Skeletal muscle tissue (tissue), 4 donors: Measurements from ENCODE around the gene EFNA5. TPM values are rescaled to one million over a fixed set of nuclear protein-coding genes. Genes with fewer than 3 reads are reported as not detected.
"Not testable (repeated sequence)": the region's sequence is repeated elsewhere in the genome, so short reads cannot be mapped to it uniquely, and the experiment has no call there.

Experiments used
- H3K27ac ChIP-seq: one replicate; pipeline ENCODE4 v1.7.0; 2013; ENCODE audit warnings: mild to moderate bottlenecking, low read depth, low read length, inconsistent platforms
- H3K27me3 ChIP-seq, 3 donors: one replicate each; pipeline ENCODE4 v1.7.0; 2013; ENCODE audit warnings: low read length in 3 of 3; ENCODE audit not compliant: control insufficient read depth in 3 of 3, insufficient read depth in 3 of 3
- H3K36me3 ChIP-seq, 3 donors: one replicate each; pipeline ENCODE4 v1.7.0; 2013; ENCODE audit warnings: low read length in 3 of 3; ENCODE audit not compliant: control insufficient read depth in 3 of 3, insufficient read depth in 3 of 3
- H3K4me1 ChIP-seq, 3 donors: one replicate each; pipeline ENCODE4 v1.7.0; 2013; ENCODE audit warnings: low read length in 3 of 3, mild to moderate bottlenecking in 3 of 3; ENCODE audit not compliant: control insufficient read depth in 3 of 3, insufficient read depth in 3 of 3
- H3K4me3 ChIP-seq, 3 donors: one replicate each; pipeline ENCODE4 v1.7.0; 2013; ENCODE audit warnings: low read length in 3 of 3
- H3K9ac ChIP-seq, 3 donors: one replicate each; pipeline ENCODE4 v1.7.0; 2013; ENCODE audit warnings: low read length in 3 of 3, mild to moderate bottlenecking in 3 of 3, moderate library complexity in 2 of 3, low read depth in 1 of 3
- H3K9me3 ChIP-seq, 3 donors: one replicate each; pipeline ENCODE4 v1.7.0; 2013; ENCODE audit warnings: low read length in 3 of 3; ENCODE audit not compliant: control insufficient read depth in 3 of 3
- total RNA-seq: library from RNA; depleted of rRNA; stranded (reverse); fragments of >200 nt; gene quantifications from one replicate; pipeline ENCODE4 v1.2.3, GENCODE V29; 2014
- donor health status: Osteomylitis.

EFNA5 gene
- total RNA-seq, 1 donor from 2014 or later = 8.4 TPM

- no peak overlapping the region for H3K27ac ChIP-seq
- no peak overlapping the region for H3K9ac ChIP-seq
- no peaks in the 10 kb centered on the region for H3K27me3 ChIP-seq
- H3K36me3 ChIP-seq = no peaks in the 10 kb centered on the region
- no peaks in the 10 kb centered on the region for H3K4me1 ChIP-seq
- peaks cover 0 to 5% (median 0%) of the 10 kb centered on the region in 3 donors for H3K9me3 ChIP-seq
- H3K4me3 ChIP-seq = no peak overlapping the region
Observed at GRCh38 chr5:107435061-107435460, 235.7 kb downstream of the EFNA5 start.

DNA sequence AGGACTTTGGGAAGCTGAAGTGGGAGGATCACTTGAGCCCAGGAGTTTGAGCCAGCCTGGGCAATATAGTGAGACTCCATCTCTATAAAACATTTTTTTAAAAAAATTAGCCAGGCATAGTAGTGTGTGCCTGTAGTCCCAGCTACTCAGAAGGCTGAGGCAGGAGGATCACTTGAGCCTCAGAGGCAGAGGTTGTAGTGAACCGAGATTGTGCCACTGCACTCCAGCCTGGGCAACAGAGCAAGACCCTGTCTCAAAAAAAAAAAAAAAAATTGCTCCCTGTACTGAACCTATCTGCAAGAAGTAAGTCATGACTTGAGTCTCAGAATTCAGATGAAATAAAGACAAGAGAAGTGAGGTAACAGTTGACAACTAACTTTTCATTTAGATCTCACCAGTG lies 237.1 kb downstream of the EFNA5 start:
- H3K4me3 ChIP-seq, H3K9me3 ChIP-seq, H3K36me3 ChIP-seq, H3K4me1 ChIP-seq, H3K27me3 ChIP-seq, H3K9ac ChIP-seq, H3K27ac ChIP-seq: not testable (repeated sequence)

- Histone ChIP-seq H3K4me1 (no peaks in the 10 kb centered on the region), H3K9ac (no peak overlapping the region), H3K36me3 (no peaks in the 10 kb centered on the region), H3K27me3 (no peaks in the 10 kb centered on the region), H3K27ac (no peak overlapping the region), H3K9me3 (no peaks in the 10 kb centered on the region), H3K4me3 (no peak overlapping the region)
Observed at GRCh38 chr5:107431998-107432397, 238.7 kb downstream of the EFNA5 start.

- H3K9me3 ChIP-seq = no peaks in the 10 kb centered on the region
- H3K36me3 ChIP-seq = no peaks in the 10 kb centered on the region
- H3K27ac ChIP-seq = no peak overlapping the region
- H3K4me3 ChIP-seq = no peak overlapping the region
- H3K4me1 ChIP-seq = no peaks in the 10 kb centered on the region
- H3K9ac ChIP-seq = no peak overlapping the region
- no peaks in the 10 kb centered on the region for H3K27me3 ChIP-seq
Observed at GRCh38 chr5:107431536-107431935, 239.2 kb downstream of the EFNA5 start.

GRCh38 chr5:107430071-107430625 lies 240.6 kb downstream of the EFNA5 start:
- no peak overlapping the region for H3K27ac ChIP-seq

DNA sequence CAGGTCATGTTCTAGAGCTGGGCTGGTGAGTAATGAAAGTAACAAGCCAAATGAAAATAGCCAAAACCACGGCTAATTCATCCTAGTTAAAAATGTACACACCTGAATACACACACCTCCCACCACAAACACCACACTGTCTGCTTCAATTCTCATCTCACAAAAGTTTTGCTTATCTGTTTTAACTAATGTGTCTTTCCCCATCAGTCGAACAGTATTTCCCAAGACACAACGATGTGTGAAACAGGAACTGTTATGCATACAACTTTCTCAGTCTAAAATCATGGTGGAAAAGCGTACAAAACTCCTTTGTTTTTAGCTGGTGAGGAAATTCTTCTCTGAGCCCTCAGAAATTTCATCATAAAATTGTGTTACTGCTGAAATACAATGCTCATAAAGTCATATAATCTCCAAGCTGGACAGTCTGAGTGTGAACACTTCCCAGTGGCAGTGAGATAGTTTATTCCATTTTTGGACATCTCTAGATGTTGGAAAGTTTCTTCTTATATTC lies 242.4 kb downstream of the EFNA5 start:
- Histone ChIP-seq H3K36me3 (no peaks in the 10 kb centered on the region), H3K4me3 (no peak overlapping the region), H3K27me3 (no peaks in the 10 kb centered on the region), H3K9me3 (no peaks in the 10 kb centered on the region), H3K4me1 (no peaks in the 10 kb centered on the region), H3K27ac (no peak overlapping the region), H3K9ac (no peak overlapping the region)

More at GRCh38 chr5:107430071-107430625, 240.6 kb downstream of the EFNA5 start:
- H3K36me3 ChIP-seq = no peaks in the 10 kb centered on the region
- H3K27me3 ChIP-seq = no peaks in the 10 kb centered on the region
- H3K4me1 ChIP-seq = no peaks in the 10 kb centered on the region
- H3K4me3 ChIP-seq = no peak overlapping the region
- H3K9ac ChIP-seq = no peak overlapping the region
- H3K9me3 ChIP-seq = no peaks in the 10 kb centered on the region

DNA sequence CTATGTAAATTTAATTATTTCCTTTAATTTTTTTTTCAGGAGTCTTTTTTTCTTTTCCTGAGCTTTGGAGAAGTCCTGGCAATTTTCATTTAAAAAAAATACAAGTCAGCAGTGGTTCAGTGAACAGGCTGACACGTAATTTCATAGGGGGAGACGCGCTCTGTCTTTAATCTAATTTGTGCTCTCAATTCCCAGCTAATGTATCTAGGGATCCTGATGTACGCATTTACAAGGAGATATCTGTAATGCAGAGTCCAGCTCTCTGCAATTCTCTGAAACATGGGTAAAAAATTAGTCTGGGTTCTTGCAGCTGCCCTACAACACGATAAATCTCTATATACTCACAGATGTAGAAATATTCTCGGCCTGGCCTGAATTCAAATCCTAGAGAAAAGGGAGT lies 243.9 kb downstream of the EFNA5 start:
- H3K4me1 ChIP-seq = no peaks in the 10 kb centered on the region
- H3K4me3 ChIP-seq = no peak overlapping the region
- no peaks in the 10 kb centered on the region for H3K36me3 ChIP-seq
- no peaks in the 10 kb centered on the region for H3K9me3 ChIP-seq
- H3K27ac ChIP-seq = no peak overlapping the region
- H3K9ac ChIP-seq = no peak overlapping the region
- H3K27me3 ChIP-seq = no peaks in the 10 kb centered on the region

DNA sequence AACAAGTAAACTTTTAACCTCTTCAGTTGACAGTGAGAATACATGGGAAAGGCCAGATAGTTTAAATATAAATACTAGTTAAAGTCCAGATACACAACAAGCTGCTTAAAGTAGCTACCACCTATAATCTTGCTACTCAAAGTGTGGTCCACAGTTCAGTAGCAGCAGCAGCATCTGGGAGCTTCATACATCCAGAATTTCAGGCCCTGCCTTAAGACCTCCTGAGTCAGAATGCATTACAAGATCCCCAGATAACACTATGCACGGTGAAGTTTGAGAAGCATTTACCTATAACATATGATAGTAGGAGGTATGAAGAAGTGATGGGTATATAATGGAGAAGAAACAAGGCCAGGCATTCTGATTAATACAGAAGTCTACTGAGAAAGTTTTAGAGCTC lies 244.5 kb downstream of the EFNA5 start:
- no peak overlapping the region for H3K9ac ChIP-seq

DNA sequence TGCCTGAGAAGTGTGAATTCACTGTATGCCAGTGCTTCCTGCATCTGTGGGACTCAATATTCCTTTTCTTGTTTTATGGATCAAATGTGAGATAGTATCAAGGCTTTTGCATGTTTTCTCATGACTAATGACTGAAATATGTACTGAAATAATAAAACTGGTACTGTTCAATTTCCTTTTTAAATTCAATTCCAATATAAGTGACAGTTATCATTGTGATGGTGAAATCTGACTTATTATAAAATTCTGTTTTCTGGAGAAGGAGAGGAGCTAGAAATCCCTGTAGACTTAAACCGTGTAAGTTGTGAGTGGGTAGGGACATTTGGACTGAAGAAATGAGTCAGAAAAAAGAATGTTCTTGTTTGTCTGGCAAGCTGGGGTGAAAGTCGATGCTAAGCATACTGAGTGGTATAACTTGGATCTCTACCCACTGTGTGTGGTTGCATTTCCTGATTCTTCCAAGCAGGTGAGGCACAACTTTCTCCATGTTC lies 245.2 kb downstream of the EFNA5 start:
- H3K27ac ChIP-seq = no peak overlapping the region
- no peak overlapping the region for H3K4me3 ChIP-seq
- H3K9ac ChIP-seq = no peak overlapping the region
- H3K27me3 ChIP-seq = no peaks in the 10 kb centered on the region
- no peaks in the 10 kb centered on the region for H3K4me1 ChIP-seq
- H3K36me3 ChIP-seq = no peaks in the 10 kb centered on the region
- no peaks in the 10 kb centered on the region for H3K9me3 ChIP-seq

More for the DNA sequence above, 244.5 kb downstream of the EFNA5 start:
- H3K27ac ChIP-seq = no peak overlapping the region
- no peaks in the 10 kb centered on the region for H3K27me3 ChIP-seq
- no peak overlapping the region for H3K4me3 ChIP-seq
- no peaks in the 10 kb centered on the region for H3K4me1 ChIP-seq
- H3K9me3 ChIP-seq = no peaks in the 10 kb centered on the region
- no peaks in the 10 kb centered on the region for H3K36me3 ChIP-seq

DNA sequence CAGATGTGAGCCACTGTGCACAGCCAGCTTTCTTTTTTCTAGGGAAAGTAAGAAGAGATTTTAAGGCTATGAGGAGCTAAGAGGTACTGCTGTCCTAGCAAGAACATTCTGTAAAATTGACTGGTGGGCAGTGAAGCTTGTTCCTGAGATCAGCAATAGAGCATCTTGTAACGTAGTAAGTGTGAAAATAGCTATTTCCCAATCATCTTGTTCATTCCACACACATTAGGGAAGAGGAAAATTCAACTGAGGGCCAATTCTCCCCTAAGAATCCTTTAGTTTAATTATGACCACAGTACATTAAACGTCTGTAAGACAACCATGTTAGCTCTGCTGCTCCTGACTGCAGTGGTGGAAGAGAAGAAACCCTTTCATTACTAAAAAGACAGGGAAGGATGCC lies 246.2 kb downstream of the EFNA5 start:
- H3K4me3 ChIP-seq = no peak overlapping the region

More for the DNA sequence above, 246.2 kb downstream of the EFNA5 start:
- Histone ChIP-seq H3K4me1 (no peaks in the 10 kb centered on the region), H3K9ac (no peak overlapping the region), H3K27me3 (no peaks in the 10 kb centered on the region), H3K27ac (no peak overlapping the region), H3K36me3 (no peaks in the 10 kb centered on the region), H3K9me3 (no peaks in the 10 kb centered on the region)
